LoVo (cell line): Measurements from ENCODE around the gene PTPRM.
"Not testable (repeated sequence)": the region's sequence is repeated elsewhere in the genome, so short reads cannot be mapped to it uniquely, and the experiment has no call there.

ENCODE experiments used
- DNase-seq: peaks from one replicate; pipeline ENCODE4 v3.0.0-alpha.2; 2016; ENCODE audit warnings: low spot score

PTPRM gene

DNA sequence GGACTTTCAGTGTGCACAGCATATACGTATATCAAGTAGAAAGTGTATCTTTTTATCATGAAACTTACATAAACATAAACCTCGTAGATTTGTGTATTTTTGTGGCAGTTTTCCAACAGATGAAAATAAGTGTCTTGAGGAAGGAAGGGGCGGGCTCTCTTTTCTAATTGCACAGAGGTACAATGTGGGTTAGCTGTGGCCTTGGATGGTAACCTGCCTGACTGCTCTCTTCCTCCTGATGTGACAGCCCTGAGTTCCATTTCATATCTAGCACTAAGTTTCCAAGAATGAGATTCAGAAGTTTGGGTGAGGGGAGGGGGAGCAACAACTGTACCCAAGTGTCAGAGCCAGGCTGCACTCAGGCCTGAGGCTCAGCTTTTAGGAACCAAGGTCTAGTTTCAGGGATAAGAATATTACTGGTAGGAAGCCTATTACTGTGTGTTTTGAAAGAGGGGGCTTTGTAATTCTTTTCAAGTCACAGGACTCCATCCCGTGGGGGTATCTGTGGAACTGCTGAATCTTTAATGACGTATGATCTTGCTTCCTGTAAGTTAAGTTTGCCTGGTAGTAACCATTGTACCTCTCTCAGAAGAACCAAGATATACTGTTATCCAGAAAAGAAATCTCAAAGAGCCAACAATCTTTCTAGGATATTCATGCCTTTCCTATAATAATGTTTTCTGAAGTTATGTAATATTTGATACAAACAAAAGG lies 483.7 kb downstream of the PTPRM start:
- no peak for DNase-seq

DNA sequence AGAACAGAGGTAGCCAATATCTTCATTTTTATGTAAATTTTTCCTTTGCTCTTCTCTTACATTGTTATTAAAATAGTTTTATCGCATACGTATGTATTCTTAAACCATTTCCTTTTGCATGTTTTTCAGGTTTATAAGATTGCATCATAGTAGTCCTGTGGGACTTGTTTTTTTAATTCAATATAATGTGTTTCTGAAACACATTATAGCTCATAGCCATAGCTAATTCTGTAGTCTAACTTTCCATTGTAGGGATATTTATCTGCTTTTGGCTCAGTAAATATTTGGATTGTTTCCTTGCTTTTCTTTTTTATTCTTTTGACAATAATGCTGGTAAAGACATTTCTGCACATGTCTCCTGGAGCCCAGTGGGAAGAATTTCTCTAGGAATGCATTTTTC lies 484.3 kb downstream of the PTPRM start:
- DNase-seq: no peak

- no peak for DNase-seq
Observed at GRCh38 chr18:8052237-8052701, 485.2 kb downstream of the PTPRM start.

DNA sequence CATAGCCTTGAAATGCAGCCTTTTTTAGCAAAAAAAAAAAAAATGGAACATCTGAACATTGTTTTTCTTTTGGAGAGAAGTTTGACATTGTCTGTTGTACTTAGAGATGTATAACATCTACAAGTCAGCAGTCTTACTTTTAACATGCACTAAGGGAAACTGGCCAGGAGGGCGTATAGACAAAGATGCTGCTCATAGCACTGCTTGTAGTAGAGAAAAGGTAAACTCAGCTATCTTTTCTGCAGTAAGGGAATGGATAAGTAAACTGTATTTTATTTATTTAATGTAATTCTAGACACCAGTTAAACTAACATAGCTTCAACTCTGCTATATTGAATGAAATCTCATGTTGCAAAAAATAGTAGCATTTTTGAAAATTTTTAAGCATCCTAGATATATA lies 489.6 kb downstream of the PTPRM start:
- DNase-seq: no peak

DNA sequence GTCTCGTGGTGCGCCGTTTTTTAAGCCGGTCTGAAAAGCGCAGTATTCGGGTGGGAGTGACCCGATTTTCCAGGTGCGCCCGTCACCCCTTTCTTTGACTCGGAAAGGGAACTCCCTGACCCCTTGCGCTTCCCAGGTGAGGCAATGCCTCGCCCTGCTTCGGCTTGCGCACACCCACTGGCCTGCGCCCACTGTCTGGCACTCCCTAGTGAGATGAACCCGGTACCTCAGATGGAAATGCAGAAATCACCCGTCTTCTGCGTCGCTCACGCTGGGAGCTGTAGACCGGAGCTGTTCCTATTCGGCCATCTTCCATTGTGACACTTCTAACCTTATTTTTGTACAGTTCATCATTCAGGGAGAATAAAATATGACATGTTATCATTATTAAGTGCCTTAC lies 496.0 kb downstream of the PTPRM start:
- DNase-seq: not testable (repeated sequence)

DNA sequence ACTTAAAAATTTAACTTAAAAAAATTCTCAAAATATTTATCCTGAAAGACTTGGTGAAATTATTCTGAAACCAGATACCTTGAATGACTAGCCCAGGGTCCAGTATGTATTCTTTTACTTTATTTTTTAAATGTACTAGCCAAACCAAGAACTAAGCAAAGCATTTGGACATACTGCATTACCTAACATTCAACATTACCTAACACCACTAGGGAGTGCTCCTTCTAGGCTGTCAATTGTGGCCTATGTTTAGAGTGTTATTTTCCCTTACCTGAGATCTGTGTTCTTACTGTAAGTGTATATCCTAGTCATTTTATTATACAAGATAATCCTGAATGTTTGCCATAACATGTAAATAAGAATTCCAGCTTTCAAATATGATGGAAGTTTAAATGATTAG lies 496.6 kb downstream of the PTPRM start:
- DNase-seq: no peak

- no peak for DNase-seq
Observed at GRCh38 chr18:8065284-8065683, 498.2 kb downstream of the PTPRM start.

GRCh38 chr18:8065773-8066172 lies 498.7 kb downstream of the PTPRM start:
- DNase-seq: no peak

GRCh38 chr18:8069708-8070107 lies 502.6 kb downstream of the PTPRM start:
- DNase-seq: no peak

- no peak for DNase-seq
Observed at GRCh38 chr18:8073167-8073566, 506.1 kb downstream of the PTPRM start.

- DNase-seq: no peak
Observed at GRCh38 chr18:8080092-8080491, 513.0 kb downstream of the PTPRM start.

GRCh38 chr18:8081267-8081666 lies 514.2 kb downstream of the PTPRM start:
- DNase-seq: no peak

- no peak for DNase-seq
Observed at GRCh38 chr18:8081872-8082553, 514.9 kb downstream of the PTPRM start.

DNA sequence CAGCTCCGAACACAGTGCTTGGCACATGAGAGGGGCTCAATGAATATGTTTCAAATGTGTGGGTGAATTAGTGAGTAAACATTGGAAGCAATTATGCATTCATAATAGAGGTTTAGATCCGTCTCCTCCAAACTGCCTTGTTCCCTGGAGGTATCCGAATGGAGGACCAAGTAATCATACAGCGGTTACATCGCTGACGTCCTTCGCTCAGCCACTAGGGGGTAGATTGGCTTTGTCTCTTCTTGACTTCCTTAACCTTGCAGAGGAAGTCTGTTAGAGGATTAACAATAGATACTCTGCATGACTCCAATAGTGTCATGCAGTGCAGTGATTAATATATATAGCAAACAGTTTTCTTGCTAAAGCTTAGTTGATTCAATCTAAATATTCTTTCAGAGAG lies 517.0 kb downstream of the PTPRM start:
- DNase-seq: no peak

DNA sequence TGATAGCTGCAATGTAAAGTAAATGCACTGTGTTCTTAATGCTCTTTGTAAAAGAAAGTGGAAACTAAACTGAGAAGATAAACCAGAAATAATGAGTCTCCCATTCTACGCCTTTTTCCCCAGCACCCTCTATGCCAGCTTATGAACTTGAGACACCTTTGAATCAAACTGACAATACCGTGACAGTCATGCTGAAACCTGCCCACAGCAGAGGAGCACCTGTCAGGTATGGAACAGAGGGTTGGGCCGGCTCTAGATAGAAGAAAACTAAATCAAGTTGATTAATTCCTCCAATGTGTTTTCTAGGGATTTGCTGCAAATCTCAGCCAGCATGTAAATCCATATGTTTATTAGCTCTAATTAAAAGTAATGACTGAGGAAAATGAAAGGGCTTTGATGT lies 521.5 kb downstream of the PTPRM start:
- DNase-seq: no peak

GRCh38 chr18:8091035-8091434 lies 523.9 kb downstream of the PTPRM start:
- DNase-seq: no peak

- DNase-seq: no peak
Observed at GRCh38 chr18:8095947-8096570, 528.9 kb downstream of the PTPRM start.

GRCh38 chr18:8097399-8097798 lies 530.3 kb downstream of the PTPRM start:
- no peak for DNase-seq

- DNase-seq: no peak
Observed at GRCh38 chr18:8097927-8098326, 530.8 kb downstream of the PTPRM start.

GRCh38 chr18:8106603-8107002 lies 539.5 kb downstream of the PTPRM start:
- DNase-seq: no peak

GRCh38 chr18:8107426-8107825 lies 540.3 kb downstream of the PTPRM start:
- no peak for DNase-seq

DNA sequence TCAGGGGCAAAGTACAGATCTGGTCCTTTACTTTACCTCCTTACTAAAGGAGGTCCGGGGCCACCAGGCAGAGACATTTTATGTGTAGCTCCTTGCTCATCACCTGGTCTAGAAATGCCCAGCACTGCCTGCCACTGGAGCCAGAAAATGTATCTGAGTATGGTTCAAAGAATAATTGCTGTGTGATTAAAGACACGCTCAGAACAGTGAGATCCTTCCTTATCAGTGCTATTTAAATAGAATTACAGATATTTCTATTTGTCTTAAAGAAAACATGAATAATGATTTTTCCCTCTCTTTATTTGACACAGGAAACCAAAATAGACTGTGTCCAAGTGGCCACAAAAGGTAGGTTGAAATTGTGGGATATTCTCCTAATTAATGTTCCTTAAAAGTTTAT lies 547.4 kb downstream of the PTPRM start:
- no peak for DNase-seq

- DNase-seq: no peak
Observed at GRCh38 chr18:8116341-8117005, 549.4 kb downstream of the PTPRM start.
